MM.1S (cell line): ENCODE measurements around the gene NAT9.

Experiments
- DNase-seq: peaks from one replicate; pipeline ENCODE4 v3.0.0-alpha.2; 2015
- H2AFZ ChIP-seq: fragments of 300-600 bp; sonication (generic); 2 replicates; pipeline ENCODE4 v1.6.0; 2016; ENCODE audit warnings: antibody characterized with exemption, low read length
- H3F3A ChIP-seq: fragments of 300-600 bp; sonication (generic); 2 replicates; pipeline ENCODE4 v1.6.1; 2016; ENCODE audit warnings: mild to moderate bottlenecking, antibody characterized with exemption, low read length, moderate library complexity, mixed read lengths; ENCODE audit not compliant: insufficient read depth
- H3K27ac ChIP-seq: fragments of 300-600 bp; sonication (generic); 2 replicates; pipeline ENCODE4 v1.5.1; 2016; ENCODE audit warnings: mild to moderate bottlenecking, low read length
- H3K27me3 ChIP-seq: fragments of 300-600 bp; sonication (generic); replicated peaks from 2 replicates; pipeline ENCODE4 v1.6.0; 2016; ENCODE audit warnings: low read length; ENCODE audit not compliant: insufficient read depth
- H3K36me3 ChIP-seq: fragments of 300-600 bp; sonication (generic); replicated peaks from 2 replicates; pipeline ENCODE4 v1.6.1; 2016; ENCODE audit warnings: mild to moderate bottlenecking, low read length, mixed read lengths; ENCODE audit not compliant: insufficient read depth
- H3K4me1 ChIP-seq: fragments of 300-600 bp; sonication (generic); 2 replicates; pipeline ENCODE4 v1.6.1; 2016; ENCODE audit warnings: low read length, mixed read lengths
- H3K4me2 ChIP-seq: fragments of 300-600 bp; sonication (generic); 2 replicates; pipeline ENCODE4 v1.6.0; 2016; ENCODE audit warnings: low read depth, low read length
- H3K4me3 ChIP-seq: fragments of 300-600 bp; sonication (generic); 2 replicates; pipeline ENCODE4 v1.5.1; 2016; ENCODE audit warnings: low read length, mixed read lengths
- H3K79me2 ChIP-seq: fragments of 300-600 bp; sonication (generic); 2 replicates; pipeline ENCODE4 v1.6.1; 2016; ENCODE audit warnings: mixed run types, low read length, mixed read lengths
- H3K9ac ChIP-seq: fragments of 300-600 bp; sonication (generic); 2 replicates; pipeline ENCODE4 v1.6.1; 2016; ENCODE audit warnings: low read length, mixed read lengths
- H3K9me2 ChIP-seq: fragments of 300-600 bp; sonication (generic); replicated peaks from 2 replicates; pipeline ENCODE4 v1.6.1; 2016; ENCODE audit warnings: mild to moderate bottlenecking, low read length, mixed read lengths; ENCODE audit not compliant: insufficient read depth
- H3K9me3 ChIP-seq: fragments of 300-600 bp; sonication (generic); replicated peaks from 2 replicates; pipeline ENCODE4 v1.6.1; 2016; ENCODE audit warnings: mild to moderate bottlenecking, low read length, mixed read lengths; ENCODE audit not compliant: insufficient read depth
- H4K20me1 ChIP-seq: fragments of 300-600 bp; sonication (generic); 2 replicates; pipeline ENCODE4 v1.6.1; 2016; ENCODE audit warnings: mild to moderate bottlenecking, low read length, moderate library complexity, mixed read lengths; ENCODE audit not compliant: insufficient read depth
- EZH2 ChIP-seq: fragments of 300-600 bp; sonication (generic); optimal IDR thresholded peaks from 2 replicates; pipeline ENCODE3; 2017; ENCODE audit warnings: low read depth, mild to moderate bottlenecking, antibody characterized with exemption, low read length, mixed read lengths
- EZH2phosphoT487 ChIP-seq: fragments of 300-600 bp; sonication (generic); IDR thresholded peaks from 2 replicates; pipeline ENCODE4 v1.6.1; 2018; ENCODE audit warnings: antibody characterized with exemption, low read length
- TF ChIP-seq, protein P1 (sequence below): fragments of 300-600 bp; sonication (generic); IDR thresholded peaks from 2 replicates; pipeline ENCODE4 v1.5.1; 2016; ENCODE audit warnings: antibody characterized with exemption, low read length, mixed read lengths

NAT9 gene

GRCh38 chr17:74797824-74798223 is 21.7 kb upstream of the NAT9 start:
- no peaks in the 10 kb centered on the region for H3K9me3 ChIP-seq
- TF ChIP-seq EZH2phosphoT487 (no peak), EZH2 (no peak)
- TF ChIP-seq, protein P1, sequence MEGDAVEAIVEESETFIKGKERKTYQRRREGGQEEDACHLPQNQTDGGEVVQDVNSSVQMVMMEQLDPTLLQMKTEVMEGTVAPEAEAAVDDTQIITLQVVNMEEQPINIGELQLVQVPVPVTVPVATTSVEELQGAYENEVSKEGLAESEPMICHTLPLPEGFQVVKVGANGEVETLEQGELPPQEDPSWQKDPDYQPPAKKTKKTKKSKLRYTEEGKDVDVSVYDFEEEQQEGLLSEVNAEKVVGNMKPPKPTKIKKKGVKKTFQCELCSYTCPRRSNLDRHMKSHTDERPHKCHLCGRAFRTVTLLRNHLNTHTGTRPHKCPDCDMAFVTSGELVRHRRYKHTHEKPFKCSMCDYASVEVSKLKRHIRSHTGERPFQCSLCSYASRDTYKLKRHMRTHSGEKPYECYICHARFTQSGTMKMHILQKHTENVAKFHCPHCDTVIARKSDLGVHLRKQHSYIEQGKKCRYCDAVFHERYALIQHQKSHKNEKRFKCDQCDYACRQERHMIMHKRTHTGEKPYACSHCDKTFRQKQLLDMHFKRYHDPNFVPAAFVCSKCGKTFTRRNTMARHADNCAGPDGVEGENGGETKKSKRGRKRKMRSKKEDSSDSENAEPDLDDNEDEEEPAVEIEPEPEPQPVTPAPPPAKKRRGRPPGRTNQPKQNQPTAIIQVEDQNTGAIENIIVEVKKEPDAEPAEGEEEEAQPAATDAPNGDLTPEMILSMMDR, result no peak
- H3K9ac ChIP-seq, result no peak overlapping the region
- no peak for DNase-seq
- H3K4me3 ChIP-seq, result no peak overlapping the region
- H2AFZ ChIP-seq, result no peak overlapping the region
- no peaks in the 10 kb centered on the region for H3K36me3 ChIP-seq
- no peaks in the 10 kb centered on the region for H3K4me1 ChIP-seq
- no peaks in the 10 kb centered on the region for H3K27me3 ChIP-seq
- no peak overlapping the region for H3K4me2 ChIP-seq
- no peaks in the 10 kb centered on the region for H3K79me2 ChIP-seq
- H3K9me2 ChIP-seq, result no peaks in the 10 kb centered on the region
- no peaks in the 10 kb centered on the region for H3F3A ChIP-seq
- H4K20me1 ChIP-seq, result no peaks in the 10 kb centered on the region
- H3K27ac ChIP-seq, result no peak overlapping the region

- Histone ChIP-seq H3K4me2 (no peak overlapping the region), H3K9me2 (no peaks in the 10 kb centered on the region)
- no peak for DNase-seq
These were observed 20.7 kb upstream of the NAT9 start for GRCh38 chr17:74796866-74797265.

DNA sequence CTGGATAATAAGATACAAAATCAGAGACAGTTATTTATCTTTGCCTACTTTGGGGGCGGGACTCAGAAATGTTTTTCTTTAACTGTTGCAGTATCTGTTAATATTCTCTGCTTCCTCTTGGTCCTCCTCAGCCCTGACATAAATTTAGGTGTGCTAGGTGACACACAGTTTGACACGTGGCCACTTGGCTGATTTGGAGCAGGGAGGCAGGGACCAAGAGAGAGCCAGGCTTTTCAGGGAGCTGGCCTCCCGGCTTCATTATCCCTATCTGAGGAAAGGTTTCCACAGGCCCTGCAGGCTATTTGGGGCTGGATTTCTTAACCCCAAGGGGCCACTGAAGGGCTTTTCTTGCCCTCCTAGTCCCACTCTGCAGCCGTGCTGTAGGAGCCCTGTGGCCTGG is 20.1 kb upstream of the NAT9 start:
- Histone ChIP-seq H3F3A (no peaks in the 10 kb centered on the region), H3K27me3 (no peaks in the 10 kb centered on the region), H2AFZ (no peak overlapping the region), H3K4me1 (no peaks in the 10 kb centered on the region), H3K4me2 (no peak overlapping the region), H3K4me3 (no peak overlapping the region), H3K79me2 (no peaks in the 10 kb centered on the region), H3K9me2 (no peaks in the 10 kb centered on the region), H3K9me3 (no peaks in the 10 kb centered on the region), H3K27ac (no peak overlapping the region), H3K36me3 (no peaks in the 10 kb centered on the region), H4K20me1 (no peaks in the 10 kb centered on the region), H3K9ac (no peak overlapping the region)
- TF ChIP-seq EZH2 (no peak), EZH2phosphoT487 (no peak)
- TF ChIP-seq, protein P1, result no peak
- DNase-seq, result no peak

More at GRCh38 chr17:74796866-74797265, 20.7 kb upstream of the NAT9 start:
- Histone ChIP-seq H2AFZ (no peak overlapping the region), H3K79me2 (no peaks in the 10 kb centered on the region), H3F3A (no peaks in the 10 kb centered on the region), H3K9me3 (no peaks in the 10 kb centered on the region), H3K27ac (no peak overlapping the region), H3K4me1 (no peaks in the 10 kb centered on the region), H4K20me1 (no peaks in the 10 kb centered on the region), H3K9ac (no peak overlapping the region), H3K4me3 (no peak overlapping the region), H3K27me3 (no peaks in the 10 kb centered on the region), H3K36me3 (no peaks in the 10 kb centered on the region)
- TF ChIP-seq EZH2phosphoT487, result no peak
- TF ChIP-seq EZH2, result no peak
- TF ChIP-seq, protein P1, result no peak
